Measurements from ENCODE around the gene SPTLC2.
"Not testable (repeated sequence)": the region's sequence is repeated elsewhere in the genome, so short reads cannot be mapped to it uniquely, and the experiment has no call there.

Gene SPTLC2, protein sequence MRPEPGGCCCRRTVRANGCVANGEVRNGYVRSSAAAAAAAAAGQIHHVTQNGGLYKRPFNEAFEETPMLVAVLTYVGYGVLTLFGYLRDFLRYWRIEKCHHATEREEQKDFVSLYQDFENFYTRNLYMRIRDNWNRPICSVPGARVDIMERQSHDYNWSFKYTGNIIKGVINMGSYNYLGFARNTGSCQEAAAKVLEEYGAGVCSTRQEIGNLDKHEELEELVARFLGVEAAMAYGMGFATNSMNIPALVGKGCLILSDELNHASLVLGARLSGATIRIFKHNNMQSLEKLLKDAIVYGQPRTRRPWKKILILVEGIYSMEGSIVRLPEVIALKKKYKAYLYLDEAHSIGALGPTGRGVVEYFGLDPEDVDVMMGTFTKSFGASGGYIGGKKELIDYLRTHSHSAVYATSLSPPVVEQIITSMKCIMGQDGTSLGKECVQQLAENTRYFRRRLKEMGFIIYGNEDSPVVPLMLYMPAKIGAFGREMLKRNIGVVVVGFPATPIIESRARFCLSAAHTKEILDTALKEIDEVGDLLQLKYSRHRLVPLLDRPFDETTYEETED

DNA sequence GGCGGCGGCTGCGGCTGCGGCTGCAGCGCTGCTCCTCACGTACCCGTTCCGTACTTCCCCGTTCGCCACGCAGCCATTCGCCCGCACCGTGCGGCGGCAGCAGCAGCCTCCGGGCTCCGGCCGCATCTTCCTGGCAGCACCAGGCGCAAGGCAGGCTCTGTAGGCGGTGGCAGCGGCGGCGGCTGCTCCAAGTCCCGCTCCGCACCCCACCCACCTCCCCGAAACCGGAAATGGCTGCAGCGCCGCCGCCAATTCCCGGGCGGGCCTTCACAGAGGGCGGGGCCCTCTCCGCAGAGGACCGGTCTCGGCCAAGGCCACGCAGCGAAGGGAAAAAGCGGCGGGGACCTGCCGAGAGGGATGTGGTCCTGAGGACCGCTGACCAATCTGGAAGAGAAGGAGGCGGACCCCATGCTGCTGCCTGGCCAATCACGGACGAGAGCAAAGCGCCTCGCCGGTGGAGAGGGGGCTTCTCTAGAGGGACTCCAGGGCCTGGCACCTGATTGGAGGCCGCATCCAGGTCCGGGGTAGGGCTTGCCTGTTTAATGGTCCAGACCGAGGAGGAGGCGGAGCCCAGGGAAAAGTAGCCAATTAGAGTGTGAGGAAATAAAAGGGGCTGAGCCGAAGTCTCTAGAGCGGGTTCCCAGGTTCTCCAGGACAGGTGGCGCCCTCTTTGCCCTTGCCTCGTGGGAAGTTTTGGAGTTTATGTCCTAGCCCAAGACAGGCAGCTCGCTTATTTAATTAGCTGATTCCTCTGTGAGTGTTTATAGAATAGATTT is at the start of gene SPTLC2:
Gene SPTLC2 (minus strand): TSS at position 184 of the 776 bp plus-strand sequence. CDS start 58 bp downstream, at position 126.
- TF ChIP-seq OSR1 (CRISPR knock-in tag; IDR thresholded peaks at IDR 0.05) (no peak), CSRNP3 (CRISPR knock-in tag; IDR thresholded peaks at IDR 0.05) (no peak), SNAI2 (CRISPR knock-in tag; IDR thresholded peaks at IDR 0.05) (peak; percentile 79; the same call in 1 of the 2 replicates), CREB5 (CRISPR knock-in tag; IDR thresholded peaks at IDR 0.05; ENCODE audit: low read depth) (no peak), ZNF70 (CRISPR knock-in tag; IDR thresholded peaks at IDR 0.05) (no peak), ARNTL (CRISPR knock-in tag; IDR thresholded peaks at IDR 0.05; ENCODE audit: borderline replicate concordance, low read depth) (no peak), ZNF565 (CRISPR knock-in tag; conservative IDR thresholded peaks at IDR 0.05; ENCODE audit: low read depth) (no peak), TOX (CRISPR knock-in tag; IDR thresholded peaks at IDR 0.05; ENCODE audit: borderline replicate concordance) (no peak)
- ATAC-seq, result peak; percentile 98

- TF ChIP-seq, protein P1, sequence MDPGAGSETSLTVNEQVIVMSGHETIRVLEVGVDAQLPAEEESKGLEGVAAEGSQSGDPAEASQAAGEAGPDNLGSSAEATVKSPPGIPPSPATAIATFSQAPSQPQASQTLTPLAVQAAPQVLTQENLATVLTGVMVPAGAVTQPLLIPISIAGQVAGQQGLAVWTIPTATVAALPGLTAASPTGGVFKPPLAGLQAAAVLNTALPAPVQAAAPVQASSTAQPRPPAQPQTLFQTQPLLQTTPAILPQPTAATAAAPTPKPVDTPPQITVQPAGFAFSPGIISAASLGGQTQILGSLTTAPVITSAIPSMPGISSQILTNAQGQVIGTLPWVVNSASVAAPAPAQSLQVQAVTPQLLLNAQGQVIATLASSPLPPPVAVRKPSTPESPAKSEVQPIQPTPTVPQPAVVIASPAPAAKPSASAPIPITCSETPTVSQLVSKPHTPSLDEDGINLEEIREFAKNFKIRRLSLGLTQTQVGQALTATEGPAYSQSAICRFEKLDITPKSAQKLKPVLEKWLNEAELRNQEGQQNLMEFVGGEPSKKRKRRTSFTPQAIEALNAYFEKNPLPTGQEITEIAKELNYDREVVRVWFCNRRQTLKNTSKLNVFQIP (CRISPR knock-in tag; IDR thresholded peaks at IDR 0.05; ENCODE audit: borderline replicate concordance, low read depth), result no peak
- no peak for TF ChIP-seq CREB5 (CRISPR knock-in tag; IDR thresholded peaks at IDR 0.05; ENCODE audit: low read depth)
- TF ChIP-seq ISL1 (CRISPR knock-in tag; IDR thresholded peaks at IDR 0.05), result no peak
- TF ChIP-seq PATZ1 (CRISPR knock-in tag; IDR thresholded peaks at IDR 0.05; ENCODE audit: borderline replicate concordance), result no peak
- no peak for TF ChIP-seq TOX (CRISPR knock-in tag; IDR thresholded peaks at IDR 0.05; ENCODE audit: borderline replicate concordance)
- no peak for TF ChIP-seq OSR1 (CRISPR knock-in tag; IDR thresholded peaks at IDR 0.05)
- no peak for TF ChIP-seq CSDC2 (CRISPR knock-in tag; IDR thresholded peaks at IDR 0.05)
- no peak for TF ChIP-seq ARNTL (CRISPR knock-in tag; IDR thresholded peaks at IDR 0.05; ENCODE audit: borderline replicate concordance, low read depth)
- TF ChIP-seq PPARA (CRISPR knock-in tag; IDR thresholded peaks at IDR 0.05; ENCODE audit: borderline replicate concordance), result no peak
- TF ChIP-seq RARB (CRISPR knock-in tag; IDR thresholded peaks at IDR 0.05), result no peak
- TF ChIP-seq ZNF565 (CRISPR knock-in tag; conservative IDR thresholded peaks at IDR 0.05; ENCODE audit: low read depth), result no peak
- no peak for TF ChIP-seq ZFP3 (CRISPR knock-in tag; IDR thresholded peaks at IDR 0.05)
- TF ChIP-seq ZNF70 (CRISPR knock-in tag; IDR thresholded peaks at IDR 0.05), result no peak
- TF ChIP-seq BACH2 (CRISPR knock-in tag; IDR thresholded peaks at IDR 0.05; ENCODE audit: borderline replicate concordance), result no peak
- TF ChIP-seq SNAI2 (CRISPR knock-in tag; IDR thresholded peaks at IDR 0.05), result no peak
- TF ChIP-seq ZNF8 (CRISPR knock-in tag; IDR thresholded peaks at IDR 0.05), result no peak
- TF ChIP-seq ZC3H10 (CRISPR knock-in tag; IDR thresholded peaks at IDR 0.05), result no peak
- TF ChIP-seq ZFP30 (CRISPR knock-in tag; IDR thresholded peaks at IDR 0.05), result no peak
- peak; percentile 19; the same call in 2 of the 3 replicates for ATAC-seq
Measured at GRCh38 chr14:77663293-77663692, 46.9 kb upstream of the SPTLC2 start.

DNA sequence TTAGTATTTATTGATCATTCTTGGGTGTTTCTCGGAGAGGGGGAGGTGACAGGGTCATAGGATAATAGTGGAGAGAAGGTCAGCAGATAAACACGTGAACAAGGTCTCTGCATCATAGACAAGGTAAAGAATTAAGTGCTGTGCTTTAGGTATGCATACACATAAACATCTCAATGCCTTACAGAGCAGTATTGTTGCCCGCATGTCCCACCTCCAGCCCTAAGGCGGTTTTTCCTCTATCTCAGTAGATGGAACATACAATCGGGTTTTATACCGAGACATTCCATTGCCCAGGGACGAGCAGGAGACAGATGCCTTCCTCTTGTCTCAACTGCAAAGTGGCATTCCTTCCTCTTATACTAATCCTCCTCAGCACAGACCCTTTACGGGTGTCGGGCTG is 45.1 kb upstream of the SPTLC2 start:
- not testable (repeated sequence) for ATAC-seq
